Measurements from ENCODE around the gene TAL2. TPM values are rescaled to one million over a fixed set of nuclear protein-coding genes. Genes with fewer than 3 reads are reported as not detected.
"Not testable (repeated sequence)": the region's sequence is repeated elsewhere in the genome, so short reads cannot be mapped to it uniquely, and the experiment has no call there.

TAL2 gene
- total RNA-seq, 1 experiment from 2014 or later, result not detected

- no peak for DNase-seq (ENCODE audit: low read depth)
These were observed 11.7 kb downstream of the TAL2 start for GRCh38 chr9:105673850-105674387.

DNA sequence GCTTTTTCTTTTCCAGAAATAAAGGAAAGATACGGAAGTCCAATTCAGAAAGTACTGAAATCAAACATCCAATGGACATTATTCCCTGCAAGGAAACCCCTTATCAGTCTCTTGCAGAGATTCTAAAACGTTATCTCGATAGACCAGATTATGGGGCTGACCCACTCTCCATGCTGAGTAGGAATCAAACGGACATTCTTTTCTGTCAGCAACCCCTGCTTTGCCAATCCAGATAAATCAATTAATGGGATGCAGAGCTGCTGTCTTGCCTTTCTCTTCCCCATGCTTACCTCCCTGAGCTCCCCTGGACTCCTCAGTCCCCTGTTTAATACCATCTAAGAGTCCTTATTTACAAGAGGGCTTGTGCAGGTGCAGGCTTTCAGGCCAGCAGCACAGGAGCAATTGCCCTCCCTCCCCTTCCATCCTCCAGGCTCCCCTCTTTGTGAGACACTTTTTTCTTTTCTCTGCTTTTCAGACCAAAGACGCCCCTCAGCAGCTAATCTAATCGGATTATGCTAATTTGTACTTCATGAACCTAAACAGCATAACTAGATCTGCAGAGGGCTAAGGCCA lies 14.2 kb downstream of the TAL2 start:
- DNase-seq (ENCODE audit: low read depth), result no peak

DNA sequence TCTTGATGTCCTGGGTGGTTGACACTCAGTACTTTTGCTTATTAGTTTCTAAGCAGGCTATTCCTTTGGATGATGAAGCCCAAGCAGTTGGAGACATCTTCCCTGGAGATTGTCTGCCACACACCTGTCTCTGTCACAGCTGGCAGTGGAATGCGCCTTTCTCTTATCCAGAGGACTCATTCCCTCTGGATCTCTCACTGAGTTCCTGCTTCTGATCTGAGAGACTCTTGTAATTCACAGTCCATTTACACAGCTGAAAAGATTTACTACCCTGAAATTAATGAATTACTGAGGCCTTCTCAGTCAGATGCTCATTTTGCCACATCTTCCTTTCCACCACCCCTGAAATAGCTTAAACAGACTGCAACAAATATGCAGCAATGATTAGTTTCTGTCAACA lies 15.9 kb downstream of the TAL2 start:
- DNase-seq (ENCODE audit: low read depth), result no peak

- no peak for DNase-seq (ENCODE audit: low read depth)
These were observed 16.5 kb downstream of the TAL2 start for GRCh38 chr9:105678781-105679180.

GRCh38 chr9:105679257-105680022 lies 17.2 kb downstream of the TAL2 start:
- no peak for DNase-seq (ENCODE audit: low read depth)

DNA sequence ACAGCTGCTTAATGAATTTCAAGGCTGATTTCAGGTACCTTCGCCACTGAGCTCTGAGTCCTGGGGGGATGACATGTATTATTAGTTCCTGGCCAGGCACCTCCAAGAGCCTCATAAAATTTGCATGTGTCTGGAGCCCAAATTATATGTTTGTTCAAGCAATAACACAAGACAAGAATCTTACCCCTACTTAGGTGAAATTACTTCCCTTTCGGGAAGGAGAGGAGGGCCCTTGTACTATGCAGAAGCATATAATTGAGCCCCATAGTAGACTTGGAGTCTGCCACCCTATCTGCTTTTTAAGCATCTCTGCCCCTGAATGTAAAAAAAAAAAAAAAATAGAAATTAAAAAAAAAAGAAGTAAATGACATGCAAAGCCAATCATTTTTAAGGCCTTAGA lies 19.1 kb downstream of the TAL2 start:
- DNase-seq (ENCODE audit: low read depth), result no peak

- peak; percentile 77 for DNase-seq (ENCODE audit: low read depth)
These were observed 19.5 kb downstream of the TAL2 start for GRCh38 chr9:105681724-105682123.

DNA sequence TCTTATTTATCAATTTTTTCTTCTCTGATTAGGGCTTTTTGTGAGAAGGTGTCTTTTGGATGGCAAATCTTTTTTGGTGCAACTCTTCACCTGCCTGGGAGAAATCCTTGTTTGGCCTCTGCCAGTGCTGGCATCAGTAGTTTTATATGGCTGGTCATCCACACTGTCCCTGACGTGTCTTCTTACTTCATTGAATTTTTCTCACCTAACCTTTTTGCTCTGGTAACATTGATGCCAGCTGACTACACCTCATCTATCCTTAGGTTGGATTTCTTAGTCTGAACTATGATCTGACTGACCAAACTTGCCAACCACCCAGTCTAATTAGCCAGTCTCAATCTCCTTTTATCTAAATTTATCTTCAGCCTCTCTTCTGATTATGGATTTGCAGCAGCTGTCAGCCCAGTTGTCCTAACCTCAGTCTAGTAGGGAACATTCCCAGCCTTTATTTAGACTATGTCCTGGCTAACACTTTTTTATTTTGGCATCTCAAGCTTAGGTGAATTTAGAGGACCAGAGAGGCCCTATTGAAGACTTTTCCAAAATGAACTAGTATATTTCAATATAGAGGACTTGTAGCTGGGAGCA lies 21.5 kb downstream of the TAL2 start:
- DNase-seq (ENCODE audit: low read depth), result no peak

- no peak for DNase-seq (ENCODE audit: low read depth)
These were observed 24.7 kb downstream of the TAL2 start for GRCh38 chr9:105686936-105687335.

DNA sequence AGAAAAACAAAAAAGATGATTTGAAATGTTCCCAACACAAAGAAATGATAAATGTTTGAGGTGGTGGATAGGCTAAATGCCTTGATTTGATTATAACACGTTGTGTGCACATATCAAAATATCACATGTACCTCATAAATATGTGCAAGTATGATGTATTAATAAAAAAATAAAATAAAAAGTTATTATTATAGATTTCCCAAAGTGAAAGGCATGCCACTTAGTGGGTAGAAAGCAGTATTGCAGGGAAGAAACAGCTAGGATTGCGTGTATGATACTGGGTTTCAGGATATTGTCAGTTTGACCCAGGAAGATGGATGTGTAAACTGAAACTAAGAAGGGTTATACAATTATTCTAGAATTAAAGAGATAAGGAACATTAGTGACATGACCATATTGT lies 28.5 kb downstream of the TAL2 start:
- no peak for DNase-seq (ENCODE audit: low read depth)

DNA sequence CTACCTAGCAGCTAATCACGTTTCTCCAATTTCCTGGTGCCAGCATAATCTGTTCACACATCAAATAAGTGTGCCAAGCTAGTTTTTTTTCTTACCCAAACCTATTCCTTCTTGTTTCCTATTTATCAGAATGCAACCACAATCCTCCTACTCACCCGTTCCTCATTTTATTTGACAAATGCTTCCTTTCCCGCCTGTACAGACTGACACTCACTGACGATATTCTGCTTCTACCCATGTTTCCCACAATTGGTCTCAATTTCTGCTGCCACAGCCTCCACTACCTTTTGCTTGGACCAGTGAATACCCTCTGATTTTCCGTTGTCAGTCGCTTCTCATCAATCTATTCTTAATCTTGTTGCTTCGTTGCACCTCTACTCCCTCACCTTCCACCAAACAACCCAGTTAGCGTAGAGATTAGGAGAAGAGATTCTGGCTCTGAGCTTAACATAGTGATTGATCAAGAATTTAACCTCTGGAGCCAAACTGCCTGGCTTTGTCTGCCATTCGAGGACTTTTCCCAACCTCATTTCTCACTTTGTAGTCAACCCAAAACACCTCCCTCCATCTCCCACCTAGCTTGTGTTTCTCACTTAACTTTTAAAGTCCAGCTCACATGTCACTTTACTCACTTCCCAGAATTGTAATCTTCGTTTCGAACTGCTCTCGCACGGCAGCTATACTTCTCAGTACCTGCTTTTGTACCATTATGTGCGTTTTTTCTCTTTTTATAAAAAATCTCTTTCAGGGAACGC lies 31.4 kb downstream of the TAL2 start:
- no peak for DNase-seq (ENCODE audit: low read depth)

DNA sequence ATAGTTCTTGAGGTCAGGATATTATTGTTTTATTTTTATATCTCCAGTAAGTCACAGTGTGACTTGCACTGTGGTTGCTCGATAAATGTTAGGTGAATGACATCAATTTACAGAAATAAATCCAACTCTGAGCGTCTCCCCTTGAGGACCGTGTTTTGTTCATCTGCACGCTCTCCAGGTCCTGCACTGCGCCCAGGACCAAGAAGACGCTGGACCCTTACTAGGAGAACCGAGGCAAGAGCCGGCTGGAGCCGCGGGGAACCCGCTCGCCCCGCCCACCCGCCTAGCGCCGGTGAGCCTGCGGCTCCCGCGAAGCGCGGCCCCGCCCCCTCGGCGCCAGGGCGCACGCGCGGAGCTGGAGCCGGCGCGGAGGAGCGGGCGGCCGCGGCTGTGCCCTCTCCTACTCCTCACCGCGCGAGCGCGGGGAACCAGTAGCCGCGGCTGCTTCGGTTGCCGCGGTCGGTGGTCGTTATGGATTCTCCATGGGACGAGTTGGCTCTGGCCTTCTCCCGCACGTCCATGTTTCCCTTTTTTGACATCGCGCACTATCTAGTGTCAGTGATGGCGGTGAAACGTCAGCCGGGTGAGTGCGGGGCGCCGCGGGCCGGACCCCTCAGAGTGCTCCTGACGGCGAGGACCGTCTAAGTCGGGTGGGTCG lies 32.1 kb downstream of the TAL2 start, which contains the start of gene TMEM38B:
Gene TMEM38B, plus strand, starts transcription at position 352 of the 658 bp plus-strand sequence. Its CDS starts 120 bp downstream, at position 472.
- DNase-seq (ENCODE audit: low read depth), result peak; percentile 60

DNA sequence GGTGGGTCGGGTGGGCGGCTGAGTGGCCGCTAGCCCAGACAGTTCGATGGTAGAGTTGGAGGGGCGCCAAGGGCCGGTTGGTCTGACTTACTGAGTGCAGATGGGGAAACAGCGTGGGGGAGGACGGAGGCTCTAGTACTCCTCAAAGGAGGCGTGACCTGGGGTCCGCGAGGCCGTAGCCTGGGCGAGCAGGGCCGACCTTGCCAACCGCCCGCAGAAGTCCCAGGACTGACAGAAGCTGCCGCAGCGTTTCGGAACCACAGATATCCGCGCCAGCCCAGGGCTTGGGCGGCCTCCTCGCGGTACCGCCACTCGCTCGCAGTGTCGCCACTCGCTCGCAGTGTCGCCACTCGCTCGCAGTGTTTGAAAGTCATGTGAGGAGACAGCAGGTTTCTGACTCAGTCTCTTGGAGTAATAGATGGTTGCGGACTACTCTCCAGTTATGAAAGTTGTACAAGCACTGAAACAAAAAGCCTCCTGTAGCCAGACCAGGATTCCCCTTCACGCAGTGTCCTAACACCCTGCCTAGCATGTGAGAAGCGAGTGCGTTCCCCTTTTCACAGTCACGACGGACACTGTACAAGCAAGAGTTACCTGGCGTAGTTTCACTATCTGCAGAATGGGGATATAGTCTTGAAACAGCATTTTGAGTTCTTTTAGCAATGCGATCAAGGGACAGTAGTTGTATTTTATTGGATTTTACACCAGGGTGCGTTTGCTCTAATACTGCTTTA lies 32.8 kb downstream of the TAL2 start:
- peak; percentile 62 for DNase-seq (ENCODE audit: low read depth)

- no peak for DNase-seq (ENCODE audit: low read depth)
These were observed 34.0 kb downstream of the TAL2 start for GRCh38 chr9:105696219-105696793.

DNA sequence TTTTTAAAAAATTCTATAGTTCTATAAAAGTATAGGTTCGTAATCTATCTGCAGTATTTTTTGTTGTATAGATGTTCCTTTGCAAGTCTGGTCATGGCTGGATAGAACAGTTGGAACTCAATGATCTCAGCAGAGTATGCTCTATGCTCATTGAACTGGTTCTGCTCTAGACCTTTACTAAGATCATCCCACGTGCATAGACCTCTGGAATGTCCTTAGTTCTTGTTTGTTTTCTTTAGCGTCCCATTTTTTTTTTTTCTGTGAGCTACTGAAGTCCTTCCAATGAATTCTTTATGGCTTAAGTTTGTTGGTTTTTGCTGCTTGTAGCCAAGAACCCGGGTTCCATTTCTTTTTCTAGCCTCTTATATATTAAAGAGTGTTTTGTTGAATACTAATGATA lies 35.6 kb downstream of the TAL2 start:
- no peak for DNase-seq (ENCODE audit: low read depth)

DNA sequence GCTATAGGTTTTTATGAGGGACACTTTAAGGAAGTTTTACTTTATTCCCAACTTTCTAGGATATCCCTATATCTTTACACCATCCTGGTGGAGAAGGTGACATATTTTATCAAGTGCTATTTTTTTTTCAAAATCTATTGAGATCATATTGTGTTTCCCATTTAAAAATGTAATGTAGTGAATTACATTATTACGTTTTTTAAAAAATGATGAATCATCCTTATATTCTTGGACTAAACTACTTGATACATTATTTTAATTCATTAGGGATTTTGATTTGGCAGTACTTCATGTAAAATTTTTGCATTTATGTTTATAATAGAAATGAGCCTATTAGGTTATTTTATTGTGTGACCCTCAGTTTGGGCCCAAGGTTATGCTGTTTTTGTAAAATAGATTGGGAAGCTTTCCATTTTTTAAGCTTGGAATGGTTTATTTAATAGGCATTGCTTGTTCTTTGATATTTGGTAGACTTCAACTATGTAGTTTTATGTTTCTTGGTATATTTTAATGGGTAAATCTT lies 36.2 kb downstream of the TAL2 start:
- DNase-seq (ENCODE audit: low read depth), result no peak

- no peak for DNase-seq (ENCODE audit: low read depth)
These were observed 38.4 kb downstream of the TAL2 start for GRCh38 chr9:105700668-105701067.

GRCh38 chr9:105701145-105701544 lies 38.9 kb downstream of the TAL2 start:
- no peak for DNase-seq (ENCODE audit: low read depth)

DNA sequence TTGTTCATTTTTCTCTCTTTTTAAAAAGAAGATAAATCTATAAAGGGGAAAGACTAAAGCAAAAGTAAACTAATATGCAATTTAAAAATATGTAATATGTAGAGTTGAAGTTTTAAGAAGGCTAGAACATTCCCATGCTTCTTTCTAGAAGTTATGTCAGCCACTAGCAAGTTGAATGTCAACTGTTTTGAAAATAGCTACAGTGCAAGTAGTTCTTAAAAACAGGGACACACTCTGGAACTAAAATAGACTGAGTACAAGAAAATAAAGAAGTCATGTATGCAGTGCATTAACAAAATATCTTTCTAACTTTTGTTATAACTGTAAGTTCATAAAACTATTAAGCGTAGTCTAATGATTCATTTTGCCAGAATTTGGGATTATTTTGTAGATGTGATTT lies 40.0 kb downstream of the TAL2 start:
- no peak for DNase-seq (ENCODE audit: low read depth)

DNA sequence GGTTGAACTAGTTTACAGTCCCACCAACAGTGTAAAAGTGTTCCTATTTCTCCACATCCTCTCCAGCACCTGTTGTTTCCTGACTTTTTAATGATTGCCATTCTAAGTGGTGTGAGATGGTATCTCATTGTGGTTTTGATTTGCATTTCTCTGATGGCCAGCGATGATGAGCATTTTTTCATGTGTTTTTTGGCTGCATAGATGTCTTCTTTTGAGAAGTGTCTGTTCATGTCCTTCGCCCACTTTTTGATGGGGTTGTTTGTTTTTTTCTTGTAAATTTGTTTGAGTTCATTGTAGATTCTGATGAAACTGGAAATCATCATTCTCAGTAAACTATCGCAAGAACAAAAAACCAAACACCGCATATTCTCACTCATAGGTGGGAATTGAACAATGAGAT lies 41.4 kb downstream of the TAL2 start:
- not testable (repeated sequence) for DNase-seq (ENCODE audit: low read depth)
